NCI-H2196 treated with DMSO at 0.1 percent for 48 hours (cell line): ENCODE results near the gene CIAO1.
"Not testable (repeated sequence)": the region's sequence is repeated elsewhere in the genome, so short reads cannot be mapped to it uniquely, and the experiment has no call there.

Source experiments
- DNase-seq: peaks from one replicate; lab custom pipeline; 2025; ENCODE audit not compliant: unreplicated experiment; lab: John Stamatoyannopoulos, UW

Gene CIAO1

GRCh38 chr2:96274355-96275056 lies 8.5 kb downstream of the CIAO1 start:
- no peak for DNase-seq

DNA sequence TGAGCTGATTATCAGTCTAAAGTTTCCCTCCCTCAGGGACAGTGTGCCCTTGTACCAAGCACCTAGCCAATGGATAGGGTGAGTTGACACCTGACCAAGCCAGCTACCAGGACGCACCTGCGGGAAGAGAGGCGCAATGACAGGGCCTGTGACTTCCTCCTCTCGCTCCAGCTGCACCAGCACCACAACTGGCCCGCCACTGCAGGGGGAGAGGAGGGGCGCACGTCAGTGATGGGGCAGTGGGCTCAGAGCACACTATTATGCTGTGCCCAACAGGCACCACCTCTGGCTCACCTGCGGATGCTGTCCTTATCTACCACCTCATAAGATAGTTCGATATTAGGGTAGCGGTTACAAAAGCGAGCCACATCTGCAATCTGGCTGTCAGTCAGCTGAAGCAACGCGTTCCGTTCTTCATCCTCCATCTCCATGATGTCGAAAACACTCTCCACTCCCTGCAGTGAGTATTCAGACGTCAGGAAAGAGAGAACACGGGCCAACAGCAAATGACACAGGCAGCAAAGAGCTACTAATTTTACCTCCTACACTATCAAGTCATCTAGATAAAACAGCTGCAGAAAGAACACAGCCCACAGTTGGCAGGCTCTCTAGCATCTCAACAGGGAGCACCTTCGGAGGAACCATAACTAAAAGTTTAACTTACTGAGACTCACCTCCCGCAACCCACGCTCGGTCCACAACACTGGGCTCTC lies 10.9 kb downstream of the CIAO1 start:
- no peak for DNase-seq

GRCh38 chr2:96287273-96287856 lies 21.3 kb downstream of the CIAO1 start:
- no peak for DNase-seq

DNA sequence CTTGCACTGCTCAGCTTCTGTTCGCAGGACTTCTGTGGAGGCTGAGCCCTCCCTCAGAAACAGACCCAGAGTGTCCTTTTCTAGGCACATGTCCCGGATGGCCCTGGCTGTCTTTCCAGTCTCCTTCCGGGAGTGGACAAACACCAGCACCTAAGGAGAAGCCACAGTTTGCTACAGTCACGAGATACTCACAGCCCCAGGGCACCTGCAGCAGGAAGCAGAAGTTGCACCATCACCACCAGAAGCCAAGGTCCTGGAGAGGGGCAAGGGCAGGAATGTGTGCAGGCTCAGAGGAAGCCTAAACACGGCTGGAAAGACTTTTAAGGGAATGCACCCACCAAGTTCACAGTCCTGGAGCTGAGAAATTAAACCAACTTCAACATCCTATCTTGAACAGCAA lies 25.7 kb downstream of the CIAO1 start:
- DNase-seq, result no peak

DNA sequence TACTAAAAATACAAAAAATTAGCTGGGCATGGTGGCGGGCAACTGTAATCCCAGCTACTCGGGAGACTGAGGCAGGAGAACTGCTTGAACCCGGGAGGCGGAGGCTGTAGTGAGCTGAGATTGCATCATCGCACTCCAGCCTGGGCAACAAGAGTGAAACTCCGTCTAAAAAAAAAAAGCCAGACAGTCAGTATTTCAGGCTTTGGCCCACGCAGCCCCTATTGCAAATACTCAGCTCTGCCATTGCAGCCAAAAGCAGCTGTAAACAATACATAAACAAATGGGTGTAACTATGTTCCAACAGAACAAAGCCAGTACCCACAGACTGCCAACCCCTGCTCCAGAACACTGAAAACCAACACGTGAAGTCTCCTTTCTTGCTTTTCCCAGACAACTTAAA lies 28.2 kb downstream of the CIAO1 start:
- DNase-seq, result not testable (repeated sequence)

DNA sequence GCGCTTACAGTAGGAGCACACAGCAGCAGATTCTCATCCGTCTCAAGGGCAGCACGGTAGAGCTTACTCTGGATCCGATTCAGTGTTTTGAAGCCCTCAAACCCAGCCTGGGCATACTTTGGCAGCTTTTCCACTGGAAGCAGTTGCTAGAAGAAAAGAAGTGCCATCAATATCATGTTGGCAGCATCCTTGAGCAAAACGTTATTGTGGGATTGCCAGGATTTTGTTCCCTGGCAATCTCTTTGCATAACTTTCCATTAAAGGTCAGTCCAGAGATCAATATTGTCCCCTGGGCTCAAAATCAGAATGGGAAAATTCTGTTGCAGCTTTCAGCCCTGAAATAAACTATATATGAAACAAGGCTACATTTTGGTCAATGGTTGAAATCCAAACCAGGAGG lies 30.9 kb downstream of the CIAO1 start:
- DNase-seq, result no peak

DNA sequence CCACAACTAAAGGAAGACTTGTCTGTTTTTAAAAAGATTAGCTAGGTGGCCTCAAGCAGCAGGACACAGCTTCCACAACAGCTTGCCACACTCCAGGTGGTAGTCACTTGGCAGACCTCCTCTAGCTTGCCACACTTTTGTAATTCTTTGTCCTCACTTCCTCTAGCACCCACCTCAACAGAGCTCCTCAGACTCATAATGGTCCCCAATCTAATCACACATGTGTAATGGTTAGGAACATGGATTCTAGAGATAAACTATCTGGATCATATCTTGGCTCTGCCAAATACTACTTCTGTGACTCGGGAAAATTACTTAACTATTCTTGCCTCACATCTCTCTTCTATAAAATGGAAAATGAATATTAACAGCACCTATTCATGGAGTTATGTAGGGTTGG lies 35.8 kb downstream of the CIAO1 start:
- no peak for DNase-seq

- no peak for DNase-seq
Measured at GRCh38 chr2:96304606-96305005, 38.6 kb downstream of the CIAO1 start.

DNA sequence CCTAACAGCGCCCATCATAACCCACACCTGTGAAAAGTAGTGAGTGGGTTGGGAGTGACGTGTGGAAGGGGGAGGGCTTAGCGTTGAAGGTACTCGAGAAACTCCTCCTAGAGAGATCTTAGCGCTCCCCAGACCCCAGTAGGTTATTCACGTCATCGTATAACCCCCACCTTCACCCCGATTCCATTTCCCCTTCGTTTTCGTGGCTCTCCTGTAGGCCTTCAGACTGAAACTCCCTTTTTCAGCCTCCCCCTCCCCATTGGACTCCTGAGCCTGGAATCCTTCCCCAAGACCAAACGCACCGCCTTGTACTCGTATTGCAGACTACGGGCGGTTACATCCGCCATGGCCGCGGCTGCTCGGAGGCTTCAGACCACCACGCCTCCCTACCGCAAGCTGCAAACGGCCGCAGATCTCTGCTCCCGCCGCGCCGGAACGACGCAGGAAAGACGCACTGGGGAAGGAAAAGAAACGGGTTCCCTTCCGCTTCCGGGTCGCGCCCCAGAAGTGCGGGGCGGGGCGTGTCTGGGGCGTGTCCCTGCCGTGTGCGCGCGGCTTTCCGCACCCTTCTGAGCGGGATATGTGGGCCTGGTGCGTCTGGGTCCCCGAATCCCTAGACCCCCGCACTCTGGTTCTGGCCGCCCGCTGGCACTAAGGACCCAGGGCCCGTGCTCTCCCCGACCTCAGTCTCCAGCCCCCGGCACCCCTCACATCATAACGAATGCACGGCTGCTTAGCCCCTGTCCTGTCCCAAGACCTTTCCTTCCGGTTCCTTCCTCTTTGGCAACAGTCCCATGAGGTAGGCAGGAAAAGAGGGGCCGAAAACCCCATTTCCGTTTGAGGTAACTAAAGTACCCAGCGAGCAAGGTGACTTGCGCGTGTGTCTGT lies 39.3 kb downstream of the CIAO1 start, which contains the start of gene SNRNP200:
TSS of gene SNRNP200 (minus strand) at position 456 of the 888 bp plus-strand sequence. CDS start at position 347, 109 bp downstream.
- DNase-seq, result peak; percentile 85

- DNase-seq, result no peak
Measured at GRCh38 chr2:96305979-96306308, 39.9 kb downstream of the CIAO1 start.

GRCh38 chr2:96306370-96306769 lies 40.3 kb downstream of the CIAO1 start:
- no peak for DNase-seq

- DNase-seq, result no peak
Measured at GRCh38 chr2:96308248-96308647, 42.2 kb downstream of the CIAO1 start.

DNA sequence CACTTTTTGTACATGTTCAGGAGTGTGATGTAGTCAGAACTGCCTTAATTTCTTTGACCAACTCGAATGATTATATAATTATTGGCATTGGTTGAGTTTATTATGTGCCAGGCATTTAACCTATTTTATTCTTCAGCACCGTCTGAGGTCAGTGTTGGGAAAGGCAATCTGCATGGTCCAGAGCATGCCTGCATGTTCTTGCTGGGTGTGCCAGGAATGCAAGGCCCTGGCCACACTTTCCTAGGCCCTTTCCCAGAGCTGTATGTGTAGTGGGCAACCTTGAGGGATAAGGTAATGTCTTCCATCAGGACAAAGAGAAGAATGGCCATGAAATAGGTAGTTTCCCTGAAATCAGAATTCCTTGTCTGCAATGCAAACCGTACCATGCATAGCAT lies 49.0 kb downstream of the CIAO1 start:
- DNase-seq, result no peak

- no peak for DNase-seq
Measured at GRCh38 chr2:96315400-96316071, 49.5 kb downstream of the CIAO1 start.

GRCh38 chr2:96316999-96317398 lies 51.0 kb downstream of the CIAO1 start:
- DNase-seq, result no peak

GRCh38 chr2:96317584-96317997 lies 51.6 kb downstream of the CIAO1 start:
- DNase-seq, result no peak

GRCh38 chr2:96318723-96319122 lies 52.7 kb downstream of the CIAO1 start:
- DNase-seq, result no peak

DNA sequence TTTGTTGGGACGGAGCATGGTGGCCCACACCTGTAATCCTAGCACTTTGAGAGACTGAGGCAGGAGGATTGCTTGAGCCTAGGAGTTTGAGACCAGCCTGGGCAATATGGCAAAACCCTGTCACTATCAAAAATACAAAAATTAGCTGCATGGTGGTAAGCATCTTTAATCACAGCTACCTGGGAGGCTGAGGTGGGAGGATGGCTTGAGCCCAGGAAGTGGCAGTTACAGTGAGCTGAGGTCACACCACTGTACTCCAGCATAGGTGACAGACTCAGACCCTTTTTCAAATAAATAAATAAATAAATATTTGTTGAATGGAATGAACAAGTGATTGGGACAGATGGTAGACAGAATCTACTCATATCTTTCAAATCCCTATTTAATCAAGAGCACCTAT lies 53.4 kb downstream of the CIAO1 start:
- no peak for DNase-seq

- no peak for DNase-seq
Measured at GRCh38 chr2:96320326-96320725, 54.3 kb downstream of the CIAO1 start.

- no peak for DNase-seq
Measured at GRCh38 chr2:96320728-96321622, 55.0 kb downstream of the CIAO1 start.
